ENCODE measurements around the gene GSX1. TPM values are rescaled to one million over a fixed set of nuclear protein-coding genes. Genes with fewer than 3 reads are reported as not detected.

The GSX1 gene
- not detected in 2 replicates for total RNA-seq (2011; cell fraction: chromatin; rRNA removed; ENCODE audit: low replicate concordance)
- not detected in 2 replicates for total RNA-seq (2011; cell fraction: nucleolus; rRNA removed)
- not detected in 2 replicates for total RNA-seq (2011; cell fraction: nucleoplasm; rRNA removed)
- total RNA-seq (2014; rRNA removed) (not detected in 2 replicates), total RNA-seq (2014; rRNA removed; fragmentation: Illumina TruSeq; extraction: Trizol) (not detected in 2 replicates), total RNA-seq (2015; rRNA removed; fragmentation: Illumina TruSeq; extraction: Trizol) (not detected in 2 replicates), total RNA-seq (2021) (not detected in 2 replicates), polyA plus RNA-seq (2011; rRNA removed) (not detected in 2 replicates), polyA plus RNA-seq (2014; fragmentation: Illumina TruSeq; extraction: Trizol) (not detected in 2 replicates), polyA plus RNA-seq (2014; fragmentation: Nextera tagmentation; extraction: Ambion mirVana) (not detected), polyA plus RNA-seq (2014; rRNA removed) (not detected in 2 replicates), polyA minus RNA-seq (2011; rRNA and poly(A)+ RNA removed) (not detected in 2 replicates), Bru-seq, nascent RNA (not detected), BruChase-seq, experiment 1, labeled RNA remaining after a 2-hour chase (not detected), BruChase-seq, experiment 2, labeled RNA remaining after a 6-hour chase (not detected)
- not detected in 2 replicates for polyA plus RNA-seq (2011; cell fraction: cytosol; rRNA removed)
- polyA plus RNA-seq (2011; cell fraction: nucleus; rRNA removed): not detected in 2 replicates
- not detected in 2 replicates for polyA plus RNA-seq (2012)
- not detected in 2 replicates for polyA minus RNA-seq (2011; cell fraction: cytosol; rRNA and poly(A)+ RNA removed)
- not detected in 2 replicates for polyA minus RNA-seq (2011; cell fraction: nucleus; rRNA and poly(A)+ RNA removed)
- long read RNA-seq, experiment 1: 0 reads
- long read RNA-seq, experiment 2: 0 reads
- long read RNA-seq, experiment 3: 0 reads

DNA sequence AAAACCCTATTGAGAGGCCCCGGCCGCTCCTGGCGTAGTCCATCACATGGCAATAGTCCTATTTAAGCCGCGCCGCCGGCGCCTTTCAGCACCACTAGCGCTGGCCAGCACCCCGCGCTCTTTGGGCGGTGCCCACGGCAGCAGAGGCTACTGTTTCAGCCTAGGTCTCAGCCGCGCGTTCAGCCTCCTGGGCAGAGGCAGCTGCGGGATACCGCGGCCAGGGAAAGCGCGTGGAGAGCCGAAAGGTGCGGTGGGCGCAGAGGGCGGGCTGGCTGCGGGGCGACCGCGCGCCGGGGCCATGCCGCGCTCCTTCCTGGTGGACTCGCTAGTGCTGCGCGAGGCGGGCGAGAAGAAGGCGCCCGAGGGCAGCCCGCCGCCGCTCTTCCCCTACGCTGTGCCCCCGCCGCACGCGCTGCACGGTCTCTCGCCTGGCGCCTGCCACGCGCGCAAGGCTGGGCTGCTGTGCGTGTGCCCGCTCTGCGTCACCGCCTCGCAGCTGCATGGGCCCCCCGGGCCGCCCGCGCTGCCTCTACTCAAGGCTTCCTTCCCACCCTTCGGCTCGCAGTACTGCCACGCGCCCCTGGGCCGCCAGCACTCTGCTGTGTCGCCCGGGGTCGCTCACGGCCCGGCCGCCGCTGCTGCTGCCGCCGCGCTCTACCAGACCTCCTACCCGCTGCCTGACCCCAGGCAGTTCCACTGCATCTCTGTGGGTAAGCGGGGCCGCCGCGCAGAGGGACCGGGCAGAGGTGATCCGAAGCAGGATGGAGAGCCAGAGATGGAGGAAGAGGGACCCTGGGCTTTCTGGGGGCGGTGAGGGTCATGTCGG, at the start of gene GSX1:
Gene GSX1, plus strand, starts transcription at position 91 of the 826 bp plus-strand sequence. Its CDS starts 208 bp downstream, at position 299.
- ChIA-PET CTCF (ENCODE audit: low intra/inter-chr PET ratio) (no interaction called here), POLR2A (no interaction called here)
- intact Hi-C loops (cut with micrococcal nuclease): no loop called here
- in situ Hi-C loops (cut with MboI): no loop called here
- no peaks in the 10 kb centered on the region for H3K9me1 ChIP-seq (ENCODE audit: control insufficient read depth, insufficient read depth, low read length)
- H3K4me2 ChIP-seq (ENCODE audit: insufficient read depth, low read length): no peak within 1 kb of the TSS
- no peaks in the 10 kb centered on the region for H3K79me2 ChIP-seq (ENCODE audit: control insufficient read depth, insufficient read depth, low read length)
- H3K36me3 ChIP-seq (ENCODE audit: control insufficient read depth, insufficient read depth, low read length): no peaks in the 10 kb centered on the region
- peaks cover 0 to 6% of the 10 kb centered on the region in 2 experiments; a peak in 2 of 5 replicates for H3K4me1 ChIP-seq (replicated peaks in 1 of 2; ENCODE audit: control insufficient read depth in 2 of 2, insufficient read depth in 2 of 2, low read length in 2 of 2)
- no peak within 1 kb of the TSS for H2AFZ ChIP-seq (ENCODE audit: low read depth, low read length)
- WGBS (ENCODE audit: insufficient coverage, low coverage, missing lambda C conversion rate): 38% methylated on average over 21 of the region's 87 CpGs
- H3K4me3 ChIP-seq: no peak within 1 kb of the TSS
- H3K27ac ChIP-seq (ENCODE audit: extremely low read depth, low read depth, low read length): no peak within 1 kb of the TSS
- H4K20me1 ChIP-seq (replicated peaks; ENCODE audit: control insufficient read depth, insufficient read depth, low read length): no peaks in the 10 kb centered on the region
- TF ChIP-seq, protein P1, sequence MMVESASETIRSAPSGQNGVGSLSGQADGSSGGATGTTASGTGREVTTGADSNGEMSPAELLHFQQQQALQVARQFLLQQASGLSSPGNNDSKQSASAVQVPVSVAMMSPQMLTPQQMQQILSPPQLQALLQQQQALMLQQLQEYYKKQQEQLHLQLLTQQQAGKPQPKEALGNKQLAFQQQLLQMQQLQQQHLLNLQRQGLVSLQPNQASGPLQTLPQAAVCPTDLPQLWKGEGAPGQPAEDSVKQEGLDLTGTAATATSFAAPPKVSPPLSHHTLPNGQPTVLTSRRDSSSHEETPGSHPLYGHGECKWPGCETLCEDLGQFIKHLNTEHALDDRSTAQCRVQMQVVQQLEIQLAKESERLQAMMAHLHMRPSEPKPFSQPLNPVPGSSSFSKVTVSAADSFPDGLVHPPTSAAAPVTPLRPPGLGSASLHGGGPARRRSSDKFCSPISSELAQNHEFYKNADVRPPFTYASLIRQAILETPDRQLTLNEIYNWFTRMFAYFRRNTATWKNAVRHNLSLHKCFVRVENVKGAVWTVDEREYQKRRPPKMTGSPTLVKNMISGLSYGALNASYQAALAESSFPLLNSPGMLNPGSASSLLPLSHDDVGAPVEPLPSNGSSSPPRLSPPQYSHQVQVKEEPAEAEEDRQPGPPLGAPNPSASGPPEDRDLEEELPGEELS (CRISPR knock-in tag; IDR thresholded peaks at IDR 0.05; ENCODE audit: borderline replicate concordance): no peak
- no peak for TF ChIP-seq PHB (CRISPR knock-in tag; IDR thresholded peaks at IDR 0.05)
- peak; percentile 76 for TF ChIP-seq EHMT2 (IDR thresholded peaks at IDR 0.05)
- 0 out of 2 replicates have a peak, but pooled peaks have one; percentile 49 for TF ChIP-seq MIER1 (IDR thresholded peaks at IDR 0.05; ENCODE audit: low read depth)
- TF ChIP-seq, protein P2, sequence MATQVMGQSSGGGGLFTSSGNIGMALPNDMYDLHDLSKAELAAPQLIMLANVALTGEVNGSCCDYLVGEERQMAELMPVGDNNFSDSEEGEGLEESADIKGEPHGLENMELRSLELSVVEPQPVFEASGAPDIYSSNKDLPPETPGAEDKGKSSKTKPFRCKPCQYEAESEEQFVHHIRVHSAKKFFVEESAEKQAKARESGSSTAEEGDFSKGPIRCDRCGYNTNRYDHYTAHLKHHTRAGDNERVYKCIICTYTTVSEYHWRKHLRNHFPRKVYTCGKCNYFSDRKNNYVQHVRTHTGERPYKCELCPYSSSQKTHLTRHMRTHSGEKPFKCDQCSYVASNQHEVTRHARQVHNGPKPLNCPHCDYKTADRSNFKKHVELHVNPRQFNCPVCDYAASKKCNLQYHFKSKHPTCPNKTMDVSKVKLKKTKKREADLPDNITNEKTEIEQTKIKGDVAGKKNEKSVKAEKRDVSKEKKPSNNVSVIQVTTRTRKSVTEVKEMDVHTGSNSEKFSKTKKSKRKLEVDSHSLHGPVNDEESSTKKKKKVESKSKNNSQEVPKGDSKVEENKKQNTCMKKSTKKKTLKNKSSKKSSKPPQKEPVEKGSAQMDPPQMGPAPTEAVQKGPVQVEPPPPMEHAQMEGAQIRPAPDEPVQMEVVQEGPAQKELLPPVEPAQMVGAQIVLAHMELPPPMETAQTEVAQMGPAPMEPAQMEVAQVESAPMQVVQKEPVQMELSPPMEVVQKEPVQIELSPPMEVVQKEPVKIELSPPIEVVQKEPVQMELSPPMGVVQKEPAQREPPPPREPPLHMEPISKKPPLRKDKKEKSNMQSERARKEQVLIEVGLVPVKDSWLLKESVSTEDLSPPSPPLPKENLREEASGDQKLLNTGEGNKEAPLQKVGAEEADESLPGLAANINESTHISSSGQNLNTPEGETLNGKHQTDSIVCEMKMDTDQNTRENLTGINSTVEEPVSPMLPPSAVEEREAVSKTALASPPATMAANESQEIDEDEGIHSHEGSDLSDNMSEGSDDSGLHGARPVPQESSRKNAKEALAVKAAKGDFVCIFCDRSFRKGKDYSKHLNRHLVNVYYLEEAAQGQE (IDR thresholded peaks at IDR 0.05; ENCODE audit: borderline replicate concordance): peak; percentile 95
- TF ChIP-seq, protein P2 (CRISPR knock-in tag; IDR thresholded peaks at IDR 0.05; ENCODE audit: low read depth): 0 out of 2 replicates have a peak, but pooled peaks have one; percentile 54
- DNase-seq (ENCODE audit: extremely low read depth in 1 of 4, low spot score in 3 of 4): peak in 3 of 4 experiments; percentile 17 to 21 (median 20)
- peaks cover 26 to 76% of the 10 kb centered on the region in 2 experiments for H3K27me3 ChIP-seq (ENCODE audit: control insufficient read depth in 2 of 2, insufficient read depth in 2 of 2, low read length in 2 of 2)
- peak; percentile 62; the same call in 2 of the 3 replicates for ATAC-seq
- BruUV-seq (replicated peaks): no TSS peak
- no peaks in the 10 kb centered on the region for H3K9me3 ChIP-seq (replicated peaks; ENCODE audit: control insufficient read depth, insufficient read depth, low read depth, low read length)
- FAIRE-seq: no peak
- H3K9ac ChIP-seq (ENCODE audit: insufficient read depth in 1 of 2, low read depth in 2 of 2, low read length in 2 of 2): no peak within 1 kb of the TSS

Data from K562 (cell line).